ENCODE measurements around the gene SEPTIN3. TPM values are rescaled to one million over a fixed set of nuclear protein-coding genes. Genes with fewer than 3 reads are reported as not detected.
A peak's percentile ranks its signal among the peaks of the same experiment; 100 is the strongest.

Gene SEPTIN3
- total RNA-seq, 1 donor: 0.10 TPM

DNA sequence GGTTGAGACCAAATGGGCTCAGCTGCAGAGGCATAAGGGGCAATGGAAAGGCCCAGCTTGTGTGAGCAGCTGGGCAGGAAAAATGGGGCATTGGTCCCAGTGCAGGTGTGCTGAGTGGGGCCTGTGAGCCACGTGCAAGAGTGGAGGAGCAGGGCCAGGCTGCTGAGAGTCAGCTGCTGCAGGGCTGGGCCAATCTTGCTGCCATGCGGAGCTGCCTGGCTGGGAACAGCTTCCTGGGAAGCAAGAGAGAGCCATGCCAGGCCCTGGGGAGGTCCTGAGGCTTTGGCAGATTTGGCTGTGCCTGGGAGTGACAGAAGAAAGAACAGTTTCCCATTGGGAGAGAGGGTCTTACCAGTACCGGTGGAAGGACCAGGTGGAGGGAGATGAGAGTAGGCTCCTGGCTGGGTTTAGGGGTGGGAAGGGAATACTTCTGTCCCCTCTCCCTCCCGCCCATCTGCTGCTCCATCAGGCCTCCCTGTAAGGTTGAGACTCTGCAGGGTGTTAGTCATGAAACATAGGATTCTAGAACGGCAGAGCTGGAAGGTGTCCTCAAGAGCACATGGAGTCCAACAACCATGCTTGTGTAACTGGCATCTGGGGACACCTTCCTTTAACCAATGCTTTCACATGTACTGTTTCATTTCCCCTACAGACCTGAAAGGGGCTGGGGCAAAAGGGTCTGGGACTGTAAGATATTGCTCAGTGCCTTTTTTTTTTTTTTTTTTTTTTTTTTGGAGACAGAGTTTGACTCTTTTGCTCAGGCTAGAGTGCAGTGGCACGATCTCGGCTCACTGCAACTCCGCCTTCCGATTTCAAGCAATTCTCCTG is 10.4 kb downstream of the SEPTIN3 start:
- H3K4me1 ChIP-seq (ENCODE audit: insufficient read depth, low read length): peaks cover 16% of the 10 kb centered on the region
- no peak overlapping the region for H3K4me3 ChIP-seq (ENCODE audit: low read length)
- no peaks in the 10 kb centered on the region for H3K9me3 ChIP-seq (ENCODE audit: low read depth, low read length)
- peaks cover 29% of the 10 kb centered on the region for H3K27me3 ChIP-seq (ENCODE audit: insufficient read depth, low read length)

DNA sequence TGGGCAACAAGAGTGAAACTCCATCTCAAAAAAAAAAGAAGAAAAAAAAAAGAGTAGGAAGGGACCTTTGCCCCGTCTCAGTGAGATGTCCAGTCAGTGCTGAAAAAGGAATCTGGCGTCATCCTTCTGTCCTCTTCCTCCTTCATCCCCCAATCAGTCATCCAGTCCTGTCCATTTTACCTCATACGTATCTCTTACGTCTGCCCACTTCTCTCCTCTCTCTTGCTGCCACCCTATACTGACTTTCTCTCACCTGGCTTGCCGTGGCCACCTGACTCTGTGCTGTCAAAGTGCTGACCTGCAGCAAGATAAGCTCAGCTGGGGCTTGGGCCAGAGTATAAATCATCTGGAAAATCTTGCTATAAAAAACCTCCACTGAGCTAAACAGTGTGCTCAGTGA is 13.6 kb downstream of the SEPTIN3 start:
- Histone ChIP-seq H3K4me3 (ENCODE audit: low read length) (no peak overlapping the region), H3K27me3 (ENCODE audit: insufficient read depth, low read length) (peaks cover 7% of the 10 kb centered on the region), H3K9me3 (ENCODE audit: low read depth, low read length) (no peaks in the 10 kb centered on the region), H3K4me1 (ENCODE audit: insufficient read depth, low read length) (peaks cover 5% of the 10 kb centered on the region)

DNA sequence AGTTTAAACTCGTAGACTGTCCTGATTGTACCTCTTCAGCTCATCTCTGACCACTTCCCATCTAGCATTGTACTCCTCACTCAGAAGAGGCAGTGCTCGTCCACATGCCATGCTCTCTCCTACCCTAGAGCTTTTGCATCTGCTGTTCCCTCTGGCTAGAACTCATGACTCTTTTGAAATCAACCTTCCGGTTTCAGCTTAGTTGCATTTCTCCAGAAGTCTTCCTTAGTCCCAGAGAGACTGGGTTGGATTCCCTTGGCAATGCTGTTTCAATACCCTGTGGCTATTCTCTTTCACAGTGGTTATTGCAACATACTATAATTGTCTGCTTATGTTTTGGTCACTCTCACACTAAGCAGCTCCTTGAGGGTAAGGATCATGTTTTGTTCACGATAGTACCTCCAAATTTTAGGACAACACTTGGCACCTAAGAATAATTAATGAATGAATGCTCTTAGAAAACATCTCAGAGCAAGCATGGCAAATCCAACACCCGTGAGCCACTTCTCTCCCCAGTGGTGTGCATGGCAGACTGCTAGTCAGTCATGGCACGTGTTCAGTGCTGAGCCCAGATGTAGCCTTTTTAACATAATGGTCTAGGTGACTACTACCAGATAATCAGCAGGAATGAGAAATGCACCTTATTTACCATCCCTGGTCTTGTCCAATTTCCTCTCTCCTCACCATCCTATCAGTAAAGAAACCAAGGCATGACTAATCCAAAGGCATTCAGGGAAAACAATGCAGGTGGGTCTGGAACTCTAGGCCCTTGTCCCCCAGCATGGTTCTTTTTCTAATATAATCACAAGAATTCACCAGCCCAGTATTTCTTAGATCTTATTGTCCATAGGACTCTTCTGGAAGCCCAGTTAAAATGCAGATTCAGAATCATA is 14.5 kb downstream of the SEPTIN3 start:
- no peaks in the 10 kb centered on the region for H3K9me3 ChIP-seq (ENCODE audit: low read depth, low read length)
- H3K27me3 ChIP-seq (ENCODE audit: insufficient read depth, low read length): no peaks in the 10 kb centered on the region
- no peak overlapping the region for H3K4me3 ChIP-seq (ENCODE audit: low read length)
- H3K4me1 ChIP-seq (ENCODE audit: insufficient read depth, low read length): peaks cover 5% of the 10 kb centered on the region

- Histone ChIP-seq H3K27me3 (ENCODE audit: insufficient read depth, low read length) (no peaks in the 10 kb centered on the region), H3K4me3 (ENCODE audit: low read length) (no peak overlapping the region), H3K9me3 (ENCODE audit: low read depth, low read length) (no peaks in the 10 kb centered on the region), H3K4me1 (ENCODE audit: insufficient read depth, low read length) (peaks cover 5% of the 10 kb centered on the region)
These were observed 18.0 kb downstream of the SEPTIN3 start for GRCh38 chr22:41987276-41987675.

DNA sequence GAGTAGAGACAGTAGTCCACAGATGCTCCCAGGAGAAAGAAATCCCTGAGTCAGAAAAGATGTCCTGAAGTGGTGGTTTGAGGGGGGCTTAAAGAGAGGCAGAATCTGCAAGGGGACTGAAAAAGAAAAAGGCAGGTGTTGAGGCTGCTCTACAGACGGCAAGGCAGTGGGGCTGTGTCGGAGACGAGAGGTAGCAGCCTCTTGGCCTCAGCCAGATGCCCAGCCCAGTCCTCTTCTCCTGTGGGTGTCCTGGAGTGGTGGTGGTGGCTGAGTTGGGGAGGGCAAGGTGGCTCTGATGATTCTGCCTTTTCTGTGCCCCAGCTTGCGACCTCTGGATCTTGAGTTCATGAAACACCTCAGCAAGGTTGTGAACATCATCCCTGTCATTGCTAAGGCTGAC is 20.0 kb downstream of the SEPTIN3 start:
- no peak overlapping the region for H3K4me3 ChIP-seq (ENCODE audit: low read length)
- no peaks in the 10 kb centered on the region for H3K4me1 ChIP-seq (ENCODE audit: insufficient read depth, low read length)
- no peaks in the 10 kb centered on the region for H3K9me3 ChIP-seq (ENCODE audit: low read depth, low read length)
- no peaks in the 10 kb centered on the region for H3K27me3 ChIP-seq (ENCODE audit: insufficient read depth, low read length)

- no peaks in the 10 kb centered on the region for H3K4me1 ChIP-seq (ENCODE audit: insufficient read depth, low read length)
- H3K9me3 ChIP-seq (ENCODE audit: low read depth, low read length): no peaks in the 10 kb centered on the region
- no peaks in the 10 kb centered on the region for H3K27me3 ChIP-seq (ENCODE audit: insufficient read depth, low read length)
- H3K4me3 ChIP-seq (ENCODE audit: low read length): no peak overlapping the region
These were observed 21.9 kb downstream of the SEPTIN3 start for GRCh38 chr22:41991111-41991510.

DNA sequence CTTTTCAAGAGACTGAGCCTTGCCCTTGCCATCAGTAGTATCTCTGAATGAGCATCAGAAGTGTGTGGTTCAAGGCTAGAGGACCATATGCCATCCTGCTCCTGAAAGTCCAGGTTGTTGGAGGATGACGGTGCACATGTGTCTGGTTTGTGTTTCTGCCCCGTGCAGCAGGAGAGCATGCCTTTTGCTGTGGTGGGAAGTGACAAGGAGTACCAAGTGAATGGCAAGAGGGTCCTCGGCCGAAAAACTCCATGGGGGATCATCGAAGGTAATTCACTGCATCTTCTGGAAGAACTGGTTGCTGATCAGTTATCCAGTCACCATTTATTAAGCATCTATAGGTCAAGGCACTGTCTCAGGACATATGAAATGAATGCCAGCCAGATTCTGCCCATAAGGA is 23.3 kb downstream of the SEPTIN3 start:
- Histone ChIP-seq H3K4me3 (ENCODE audit: low read length) (no peak overlapping the region), H3K4me1 (ENCODE audit: insufficient read depth, low read length) (no peaks in the 10 kb centered on the region), H3K9me3 (ENCODE audit: low read depth, low read length) (no peaks in the 10 kb centered on the region), H3K27me3 (ENCODE audit: insufficient read depth, low read length) (no peaks in the 10 kb centered on the region)

DNA sequence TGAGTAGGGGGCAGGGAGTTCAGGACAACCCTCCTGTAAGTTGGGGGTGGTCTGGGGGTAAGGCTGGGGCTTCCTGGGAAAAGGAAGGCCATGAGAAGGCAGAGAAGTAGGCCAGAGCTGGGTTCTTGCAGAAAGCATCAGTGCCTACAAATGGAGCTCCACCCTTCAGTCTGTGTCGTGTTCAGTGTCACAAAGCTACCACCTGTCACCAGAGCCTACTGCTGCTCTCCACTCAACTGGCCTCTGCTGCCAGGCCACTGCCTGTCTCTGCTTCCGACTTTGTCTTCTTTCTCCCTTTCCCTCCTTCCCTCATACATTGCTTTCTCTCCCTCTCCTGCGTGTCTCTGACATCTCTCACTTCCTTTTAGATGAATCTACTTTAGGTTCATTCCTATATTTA is 26.0 kb downstream of the SEPTIN3 start:
- Histone ChIP-seq H3K4me1 (ENCODE audit: insufficient read depth, low read length) (peaks cover 19% of the 10 kb centered on the region), H3K27me3 (ENCODE audit: insufficient read depth, low read length) (no peaks in the 10 kb centered on the region), H3K4me3 (ENCODE audit: low read length) (no peak overlapping the region), H3K9me3 (ENCODE audit: low read depth, low read length) (no peaks in the 10 kb centered on the region)

DNA sequence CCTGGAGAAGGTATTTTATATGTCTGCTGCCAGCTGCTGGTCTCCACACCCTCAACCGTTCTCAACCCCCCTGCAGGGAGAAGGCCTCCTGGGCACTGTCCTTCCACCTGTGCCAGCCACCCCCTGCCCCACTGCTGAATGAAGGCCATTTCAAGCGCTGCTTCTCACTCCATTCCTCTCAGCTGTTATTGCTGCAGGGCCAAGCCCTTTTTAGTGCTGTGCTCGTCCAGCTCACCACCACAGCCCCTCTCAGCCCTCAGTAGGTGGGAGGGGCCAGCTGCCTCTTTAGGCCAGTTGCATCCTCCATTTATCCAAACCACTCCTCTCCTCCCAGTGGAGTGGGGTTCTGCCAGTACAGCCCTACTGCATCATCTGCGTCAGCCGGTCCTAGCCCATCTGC is 27.6 kb downstream of the SEPTIN3 start:
- H3K9me3 ChIP-seq (ENCODE audit: low read depth, low read length): no peaks in the 10 kb centered on the region
- no peaks in the 10 kb centered on the region for H3K27me3 ChIP-seq (ENCODE audit: insufficient read depth, low read length)
- no peak overlapping the region for H3K4me3 ChIP-seq (ENCODE audit: low read length)
- peaks cover 19% of the 10 kb centered on the region for H3K4me1 ChIP-seq (ENCODE audit: insufficient read depth, low read length)

- no peaks in the 10 kb centered on the region for H3K9me3 ChIP-seq (ENCODE audit: low read depth, low read length)
- no peaks in the 10 kb centered on the region for H3K27me3 ChIP-seq (ENCODE audit: insufficient read depth, low read length)
- peak within 1 kb of the TSS; percentile 58 for H3K4me3 ChIP-seq (ENCODE audit: low read length)
- H3K4me1 ChIP-seq (ENCODE audit: insufficient read depth, low read length): peaks cover 19% of the 10 kb centered on the region
These were observed 29.4 kb downstream of the SEPTIN3 start, which contains the start of gene WBP2NL for GRCh38 chr22:41998361-41999261. Gene WBP2NL, plus strand, starts transcription at chr22:41998788. Its CDS starts 31 bp downstream, at chr22:41998819.

DNA sequence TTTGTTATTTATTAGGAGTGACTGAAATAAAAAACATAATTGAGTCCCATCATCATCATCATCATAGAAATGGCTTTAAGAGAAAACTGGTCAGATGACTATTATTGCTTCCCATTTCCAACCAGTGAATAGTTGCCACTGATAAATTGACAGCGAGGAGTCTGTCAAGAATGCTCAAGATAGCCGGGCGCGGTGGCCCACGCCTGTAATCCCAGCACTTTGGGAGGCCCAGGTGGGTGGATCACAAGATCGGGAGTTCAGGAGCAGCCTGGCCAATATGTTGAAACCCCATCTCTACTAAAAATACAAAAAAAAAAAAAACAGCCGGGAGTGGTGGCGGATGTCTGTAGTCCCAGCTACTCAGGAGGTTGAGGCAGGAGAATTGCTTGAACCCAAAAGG is 31.2 kb downstream of the SEPTIN3 start:
- Histone ChIP-seq H3K4me3 (ENCODE audit: low read length) (no peak overlapping the region), H3K9me3 (ENCODE audit: low read depth, low read length) (no peaks in the 10 kb centered on the region), H3K27me3 (ENCODE audit: insufficient read depth, low read length) (no peaks in the 10 kb centered on the region), H3K4me1 (ENCODE audit: insufficient read depth, low read length) (peaks cover 19% of the 10 kb centered on the region)

DNA sequence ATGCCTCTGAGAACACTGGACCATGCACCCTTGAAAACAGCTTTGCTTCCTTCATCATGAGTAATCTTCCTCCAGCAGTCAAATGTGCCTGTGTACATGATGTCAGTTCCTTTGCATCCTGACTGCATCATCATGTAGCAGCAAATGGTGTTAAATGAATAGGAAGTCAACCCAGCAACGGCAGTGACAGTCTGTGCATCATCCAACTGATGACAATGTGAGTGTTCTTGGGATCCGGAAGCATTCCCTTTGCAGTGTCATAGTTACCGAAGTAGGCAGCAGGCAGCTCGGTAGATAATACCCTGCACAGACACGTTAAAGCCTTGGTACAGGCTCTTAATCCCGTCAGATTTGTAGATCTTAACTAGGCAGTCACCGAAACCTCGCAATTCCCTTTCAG is 31.9 kb downstream of the SEPTIN3 start:
- no peak overlapping the region for H3K4me3 ChIP-seq (ENCODE audit: low read length)
- peaks cover 19% of the 10 kb centered on the region for H3K4me1 ChIP-seq (ENCODE audit: insufficient read depth, low read length)
- H3K27me3 ChIP-seq (ENCODE audit: insufficient read depth, low read length): no peaks in the 10 kb centered on the region
- no peaks in the 10 kb centered on the region for H3K9me3 ChIP-seq (ENCODE audit: low read depth, low read length)

DNA sequence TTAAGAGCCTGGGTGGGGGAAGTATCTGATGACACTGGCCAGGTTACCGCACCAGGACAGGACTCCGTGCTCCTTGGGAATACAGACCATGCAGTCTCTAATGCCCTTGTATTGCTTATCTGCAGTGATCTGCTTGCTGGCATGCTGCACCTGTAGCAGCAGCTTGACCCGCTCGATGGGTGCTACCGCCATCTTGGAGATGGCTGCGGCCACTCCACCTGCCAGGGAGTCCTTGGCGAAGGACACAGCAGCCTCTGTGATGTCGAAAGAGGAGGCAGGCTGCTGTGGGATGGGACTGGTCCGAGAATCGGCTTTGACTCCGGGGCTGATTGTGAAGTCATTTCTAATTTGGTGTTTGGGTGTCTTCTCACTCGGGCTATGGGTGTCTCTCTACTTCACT is 32.5 kb downstream of the SEPTIN3 start:
- no peaks in the 10 kb centered on the region for H3K9me3 ChIP-seq (ENCODE audit: low read depth, low read length)
- H3K4me1 ChIP-seq (ENCODE audit: insufficient read depth, low read length): peaks cover 19% of the 10 kb centered on the region
- no peak overlapping the region for H3K4me3 ChIP-seq (ENCODE audit: low read length)
- no peaks in the 10 kb centered on the region for H3K27me3 ChIP-seq (ENCODE audit: insufficient read depth, low read length)

DNA sequence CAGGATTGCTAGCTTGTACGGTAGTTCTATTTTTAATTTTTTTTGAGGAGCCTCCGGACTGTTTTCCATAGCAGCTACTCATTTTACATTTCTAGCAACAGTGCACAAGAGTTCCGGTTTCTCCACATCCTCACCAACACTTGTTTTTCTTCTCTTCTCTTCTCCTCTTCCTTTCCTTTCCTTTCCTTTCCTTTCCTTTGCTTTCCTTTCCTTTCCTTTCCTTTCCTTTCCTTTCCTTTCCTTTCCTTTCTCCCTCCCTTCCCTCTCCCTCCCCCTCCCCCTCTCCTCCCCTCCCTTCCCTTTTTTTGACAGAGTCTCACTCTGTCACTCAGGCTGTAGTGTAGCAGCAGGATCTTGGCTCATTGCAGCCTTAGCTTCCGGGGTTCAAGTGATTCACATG is 38.7 kb downstream of the SEPTIN3 start:
- Histone ChIP-seq H3K27me3 (ENCODE audit: insufficient read depth, low read length) (peaks cover 3% of the 10 kb centered on the region), H3K9me3 (ENCODE audit: low read depth, low read length) (peaks cover 12% of the 10 kb centered on the region), H3K4me1 (ENCODE audit: insufficient read depth, low read length) (no peaks in the 10 kb centered on the region), H3K4me3 (ENCODE audit: low read length) (no peak overlapping the region)
